WTC11 (cell line): ENCODE measurements around the gene SYNGR1. TPM values are rescaled to one million over a fixed set of nuclear protein-coding genes. Genes with fewer than 3 reads are reported as not detected.

Source experiments
- ATAC-seq: fragments of 200-7000 bp; cut with Tn5 transposase; 2 replicates; pipeline ENCODE4 v1.10.0; 2021; ENCODE audit warnings: mild to moderate bottlenecking, moderate library complexity
- CTCF ChIA-PET: fragments of 300-600 bp; sonication (Branson Sonifier 250); formaldehyde crosslinking; loops from one replicate; lab custom pipeline; 2021; ENCODE audit warnings: antibody characterized with exemption; lab: Charles Lee
- POLR2A ChIA-PET: fragments of 350-600 bp; sonication (Branson Sonifier 250); formaldehyde crosslinking; loops from one replicate; lab custom pipeline; 2021; ENCODE audit warnings: antibody characterized with exemption; lab: Charles Lee
- DNase-seq: peaks from one replicate; pipeline ENCODE4 v3.0.0; 2021; ENCODE audit warnings: low spot score
- H3K27ac Mint-ChIP-seq: 2 replicates; pipeline ENCODE4 v1.8.0; 2021; ENCODE audit warnings: mixed read lengths
- H3K27me3 Mint-ChIP-seq: 2 replicates; pipeline ENCODE4 v1.8.0; 2021; ENCODE audit warnings: low read depth, mild to moderate bottlenecking, moderate library complexity, mixed read lengths
- H3K36me3 Mint-ChIP-seq: 2 replicates; pipeline ENCODE4 v1.8.0; 2021; ENCODE audit warnings: mixed read lengths
- H3K4me1 Mint-ChIP-seq: 2 replicates; pipeline ENCODE4 v1.8.0; 2022; ENCODE audit warnings: mixed read lengths
- H3K4me3 Mint-ChIP-seq: 2 replicates; pipeline ENCODE4 v1.8.0; 2021; ENCODE audit warnings: mild to moderate bottlenecking, moderate library complexity, mixed read lengths
- H3K9me3 Mint-ChIP-seq: 2 replicates; pipeline ENCODE4 v1.8.0; 2021; ENCODE audit warnings: mixed read lengths
- AFF4 ChIP-seq: sonication (generic); formaldehyde crosslinking; IDR thresholded peaks from 2 replicates; pipeline ENCODE4 v1.8.1; 2023; ENCODE audit warnings: mild to moderate bottlenecking, missing genetic modification reagents, borderline replicate concordance
- CBFB ChIP-seq: sonication (generic); formaldehyde crosslinking; IDR thresholded peaks from 2 replicates; pipeline ENCODE4 v1.8.1; 2022; ENCODE audit warnings: mild to moderate bottlenecking, low read depth, missing genetic modification reagents
- CREM ChIP-seq: sonication (generic); formaldehyde crosslinking; IDR thresholded peaks from 2 replicates; pipeline ENCODE4 v1.8.1; 2022; ENCODE audit warnings: mild to moderate bottlenecking, missing genetic modification reagents, moderate library complexity
- E2F1 ChIP-seq: sonication (generic); formaldehyde crosslinking; IDR thresholded peaks from 2 replicates; pipeline ENCODE4 v1.8.0; 2022; ENCODE audit warnings: mild to moderate bottlenecking, missing genetic modification reagents
- NFATC4 ChIP-seq: fragments of 250-450 bp; sonication (Bioruptor Pico); IDR thresholded peaks from 2 replicates; pipeline ENCODE4 v1.9.0; 2021; ENCODE audit warnings: mild to moderate bottlenecking
- NR2C2 ChIP-seq: sonication (generic); formaldehyde crosslinking; IDR thresholded peaks from 2 replicates; pipeline ENCODE4 v1.8.0; 2022; ENCODE audit warnings: mild to moderate bottlenecking, missing genetic modification reagents
- SMAD3 ChIP-seq: sonication (generic); formaldehyde crosslinking; IDR thresholded peaks from 2 replicates; pipeline ENCODE4 v1.8.0; 2022; ENCODE audit warnings: missing genetic modification reagents, mild to moderate bottlenecking, borderline replicate concordance
- TEAD4 ChIP-seq: sonication (generic); formaldehyde crosslinking; IDR thresholded peaks from 2 replicates; pipeline ENCODE4 v1.8.0; 2022; ENCODE audit warnings: mild to moderate bottlenecking, missing genetic modification reagents
- ZBTB43 ChIP-seq: sonication (generic); formaldehyde crosslinking; IDR thresholded peaks from 2 replicates; pipeline ENCODE4 v1.8.1; 2023; ENCODE audit warnings: mild to moderate bottlenecking, missing genetic modification reagents
- ZNF121 ChIP-seq: sonication (generic); formaldehyde crosslinking; IDR thresholded peaks from 2 replicates; pipeline ENCODE4 v1.8.0; 2023; ENCODE audit warnings: missing genetic modification reagents
- ZNF219 ChIP-seq: sonication (generic); formaldehyde crosslinking; IDR thresholded peaks from 2 replicates; pipeline ENCODE4 v1.8.0; 2023; ENCODE audit warnings: missing genetic modification reagents, mild to moderate bottlenecking, borderline replicate concordance
- ZNF232 ChIP-seq: sonication (generic); formaldehyde crosslinking; IDR thresholded peaks from 2 replicates; pipeline ENCODE4 v1.8.0; 2022; ENCODE audit warnings: mild to moderate bottlenecking, missing genetic modification reagents
- ZNF317 ChIP-seq: sonication (generic); formaldehyde crosslinking; IDR thresholded peaks from 2 replicates; pipeline ENCODE4 v1.8.1; 2023; ENCODE audit warnings: low read depth, mild to moderate bottlenecking, moderate library complexity, missing genetic modification reagents, borderline replicate concordance
- ZNF416 ChIP-seq: fragments of 250-450 bp; sonication (Bioruptor Pico); IDR thresholded peaks from 2 replicates; pipeline ENCODE4 v1.9.0; 2021; ENCODE audit warnings: mild to moderate bottlenecking, inconsistent platforms
- ZNF532 ChIP-seq: fragments of 250-450 bp; sonication (Bioruptor Pico); IDR thresholded peaks from 2 replicates; pipeline ENCODE4 v1.9.0; 2021; ENCODE audit warnings: mild to moderate bottlenecking, borderline replicate concordance
- total RNA-seq: library from RNA; stranded (reverse); gene quantifications from 3 replicates; pipeline ENCODE4 v1.2.3, GENCODE V29; 2021
- TF ChIP-seq, protein P1 (sequence below): sonication (generic); formaldehyde crosslinking; IDR thresholded peaks from 2 replicates; pipeline ENCODE4 v1.8.0; 2023; ENCODE audit warnings: missing genetic modification reagents
- TF ChIP-seq, protein P2 (sequence below): sonication (generic); formaldehyde crosslinking; IDR thresholded peaks from 2 replicates; pipeline ENCODE4 v1.8.0; 2022; ENCODE audit warnings: mild to moderate bottlenecking, missing genetic modification reagents
- TF ChIP-seq, protein P3 (sequence below): sonication (generic); formaldehyde crosslinking; IDR thresholded peaks from 2 replicates; pipeline ENCODE4 v1.8.0; 2023; ENCODE audit warnings: mild to moderate bottlenecking, missing genetic modification reagents

SYNGR1 gene
- total RNA-seq, 1 experiment from 2014 or later = 35.3 TPM

GRCh38 chr22:39311592-39312400 lies 38.0 kb upstream of the SYNGR1 start (continued):
- peak; percentile 78; the same call in 1 of the 2 replicates for TF ChIP-seq ZNF532 (CRISPR knock-in tag)
- TF ChIP-seq NR2C2 (CRISPR knock-in tag) = no peak
- TF ChIP-seq ZNF416 (CRISPR knock-in tag) = peak; percentile 90; the same call in 1 of the 2 replicates
- TF ChIP-seq CREM = 0 out of 2 replicates have a peak, but pooled peaks have one; percentile 47
- TF ChIP-seq SMAD3 (CRISPR knock-in tag) = no peak
- TF ChIP-seq ZNF219 (CRISPR knock-in tag) = no peak
- 0 out of 2 replicates have a peak, but pooled peaks have one; percentile 29 for TF ChIP-seq E2F1

DNA sequence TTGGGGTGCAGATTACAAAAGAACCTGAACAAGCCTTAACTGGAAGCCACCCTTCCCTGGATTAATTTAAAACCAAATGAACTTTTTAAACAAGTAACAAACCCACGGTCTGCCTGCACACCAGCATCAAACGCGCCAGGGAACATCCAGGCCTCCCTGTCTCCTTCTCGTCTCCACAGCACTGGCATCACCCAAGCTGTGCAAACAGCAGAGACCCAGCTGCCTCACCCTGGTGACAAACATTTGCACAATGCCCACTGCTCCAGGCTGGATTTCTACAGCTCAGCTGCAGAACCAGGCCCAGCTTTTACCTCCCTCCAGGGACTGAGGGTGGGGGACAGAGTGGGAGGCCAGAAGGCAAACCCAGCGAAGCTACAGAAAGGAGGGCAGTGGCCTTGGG lies 37.4 kb upstream of the SYNGR1 start:
- H3K27me3 Mint-ChIP-seq = no peaks in the 10 kb centered on the region
- H3K4me3 Mint-ChIP-seq = no peak overlapping the region
- CTCF ChIA-PET = interaction anchor here (1.2 to 4.0 kb wide), 11 partner anchors 7 to 543 kb away, joined by 3 to 66 read pairs (median 15); partner anchors contain the start of genes RPL3 and TAB1
- no peaks in the 10 kb centered on the region for H3K9me3 Mint-ChIP-seq
- H3K4me1 Mint-ChIP-seq = peaks cover 65% of the 10 kb centered on the region
- H3K27ac Mint-ChIP-seq = peak overlapping the region; percentile 85
- no peak for DNase-seq
- POLR2A ChIA-PET = interaction anchor here (0.6 to 4.1 kb wide), 4 partner anchors 7 to 160 kb away, joined by 3 to 31 read pairs (median 8); partner anchors contain the start of gene RPL3
- no peak for ATAC-seq
- H3K36me3 Mint-ChIP-seq = peaks cover 62% of the 10 kb centered on the region
- TF ChIP-seq, protein P1, sequence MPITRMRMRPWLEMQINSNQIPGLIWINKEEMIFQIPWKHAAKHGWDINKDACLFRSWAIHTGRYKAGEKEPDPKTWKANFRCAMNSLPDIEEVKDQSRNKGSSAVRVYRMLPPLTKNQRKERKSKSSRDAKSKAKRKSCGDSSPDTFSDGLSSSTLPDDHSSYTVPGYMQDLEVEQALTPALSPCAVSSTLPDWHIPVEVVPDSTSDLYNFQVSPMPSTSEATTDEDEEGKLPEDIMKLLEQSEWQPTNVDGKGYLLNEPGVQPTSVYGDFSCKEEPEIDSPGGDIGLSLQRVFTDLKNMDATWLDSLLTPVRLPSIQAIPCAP = no peak
- TF ChIP-seq ZNF317 (no peak), AFF4 (no peak), NR2C2 (CRISPR knock-in tag) (no peak), NFATC4 (CRISPR knock-in tag) (no peak), ZBTB43 (CRISPR knock-in tag) (no peak), TEAD4 (CRISPR knock-in tag) (no peak), ZNF121 (CRISPR knock-in tag) (no peak), CBFB (CRISPR knock-in tag) (no peak), ZNF232 (CRISPR knock-in tag) (no peak)
- TF ChIP-seq, protein P2, sequence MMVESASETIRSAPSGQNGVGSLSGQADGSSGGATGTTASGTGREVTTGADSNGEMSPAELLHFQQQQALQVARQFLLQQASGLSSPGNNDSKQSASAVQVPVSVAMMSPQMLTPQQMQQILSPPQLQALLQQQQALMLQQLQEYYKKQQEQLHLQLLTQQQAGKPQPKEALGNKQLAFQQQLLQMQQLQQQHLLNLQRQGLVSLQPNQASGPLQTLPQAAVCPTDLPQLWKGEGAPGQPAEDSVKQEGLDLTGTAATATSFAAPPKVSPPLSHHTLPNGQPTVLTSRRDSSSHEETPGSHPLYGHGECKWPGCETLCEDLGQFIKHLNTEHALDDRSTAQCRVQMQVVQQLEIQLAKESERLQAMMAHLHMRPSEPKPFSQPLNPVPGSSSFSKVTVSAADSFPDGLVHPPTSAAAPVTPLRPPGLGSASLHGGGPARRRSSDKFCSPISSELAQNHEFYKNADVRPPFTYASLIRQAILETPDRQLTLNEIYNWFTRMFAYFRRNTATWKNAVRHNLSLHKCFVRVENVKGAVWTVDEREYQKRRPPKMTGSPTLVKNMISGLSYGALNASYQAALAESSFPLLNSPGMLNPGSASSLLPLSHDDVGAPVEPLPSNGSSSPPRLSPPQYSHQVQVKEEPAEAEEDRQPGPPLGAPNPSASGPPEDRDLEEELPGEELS = no peak
- TF ChIP-seq, protein P3, sequence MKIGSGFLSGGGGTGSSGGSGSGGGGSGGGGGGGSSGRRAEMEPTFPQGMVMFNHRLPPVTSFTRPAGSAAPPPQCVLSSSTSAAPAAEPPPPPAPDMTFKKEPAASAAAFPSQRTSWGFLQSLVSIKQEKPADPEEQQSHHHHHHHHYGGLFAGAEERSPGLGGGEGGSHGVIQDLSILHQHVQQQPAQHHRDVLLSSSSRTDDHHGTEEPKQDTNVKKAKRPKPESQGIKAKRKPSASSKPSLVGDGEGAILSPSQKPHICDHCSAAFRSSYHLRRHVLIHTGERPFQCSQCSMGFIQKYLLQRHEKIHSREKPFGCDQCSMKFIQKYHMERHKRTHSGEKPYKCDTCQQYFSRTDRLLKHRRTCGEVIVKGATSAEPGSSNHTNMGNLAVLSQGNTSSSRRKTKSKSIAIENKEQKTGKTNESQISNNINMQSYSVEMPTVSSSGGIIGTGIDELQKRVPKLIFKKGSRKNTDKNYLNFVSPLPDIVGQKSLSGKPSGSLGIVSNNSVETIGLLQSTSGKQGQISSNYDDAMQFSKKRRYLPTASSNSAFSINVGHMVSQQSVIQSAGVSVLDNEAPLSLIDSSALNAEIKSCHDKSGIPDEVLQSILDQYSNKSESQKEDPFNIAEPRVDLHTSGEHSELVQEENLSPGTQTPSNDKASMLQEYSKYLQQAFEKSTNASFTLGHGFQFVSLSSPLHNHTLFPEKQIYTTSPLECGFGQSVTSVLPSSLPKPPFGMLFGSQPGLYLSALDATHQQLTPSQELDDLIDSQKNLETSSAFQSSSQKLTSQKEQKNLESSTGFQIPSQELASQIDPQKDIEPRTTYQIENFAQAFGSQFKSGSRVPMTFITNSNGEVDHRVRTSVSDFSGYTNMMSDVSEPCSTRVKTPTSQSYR (CRISPR knock-in tag) = no peak
